22Rv1 (cell line): ENCODE data around the gene ZNF507.

ENCODE experiments used
- ZFX ChIP-seq: fragments of 450-650 bp; IDR thresholded peaks from 2 replicates; pipeline ENCODE4 v1.6.1; 2017; ENCODE audit warnings: antibody characterized with exemption, borderline replicate concordance
- TF ChIP-seq, protein P1 (sequence below): fragments of 450-650 bp; IDR thresholded peaks from 2 replicates; pipeline ENCODE4 v1.5.1; 2017; ENCODE audit warnings: mild to moderate bottlenecking

DNA sequence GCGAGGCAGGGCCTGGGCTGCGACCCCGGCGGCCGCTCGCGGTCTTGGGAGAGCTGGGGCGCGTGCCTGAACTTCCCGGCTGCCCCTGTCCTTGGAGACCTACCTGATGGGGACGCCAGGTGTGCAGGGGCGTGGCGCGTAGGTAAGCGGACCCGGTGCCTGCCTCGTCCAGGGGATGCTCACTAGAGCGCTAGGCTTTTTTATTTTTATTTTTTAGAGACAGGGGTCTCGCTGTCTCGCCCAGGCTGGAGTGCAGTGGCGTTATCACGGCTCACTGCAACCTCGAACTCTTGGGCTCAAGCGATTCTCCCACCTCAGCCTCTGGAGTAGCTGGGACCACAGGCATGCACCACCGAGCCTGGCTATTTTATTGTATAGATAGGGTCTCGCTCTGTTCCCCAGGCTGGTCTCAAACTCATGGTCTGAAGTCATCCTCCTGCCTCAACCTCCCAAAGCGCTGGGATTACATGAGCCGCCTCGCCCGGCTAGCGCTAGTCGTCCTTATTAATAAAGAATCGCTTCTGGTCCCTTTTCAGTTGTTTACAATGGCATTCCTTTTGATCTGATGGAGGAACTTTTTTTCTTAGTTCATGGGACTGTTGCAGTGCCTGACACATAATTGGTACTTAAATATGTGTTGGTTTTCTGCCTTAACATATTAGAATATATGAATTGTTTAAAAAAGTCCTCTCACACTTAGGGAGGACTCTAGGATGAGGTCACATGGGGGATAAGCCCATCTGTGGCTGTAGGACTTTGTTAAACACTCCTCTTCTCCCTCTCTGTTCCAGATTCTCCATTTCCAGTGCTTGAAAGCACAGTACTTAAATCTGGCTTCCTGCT is 61.0 kb downstream of the ZNF507 start:
- TF ChIP-seq, protein P1, sequence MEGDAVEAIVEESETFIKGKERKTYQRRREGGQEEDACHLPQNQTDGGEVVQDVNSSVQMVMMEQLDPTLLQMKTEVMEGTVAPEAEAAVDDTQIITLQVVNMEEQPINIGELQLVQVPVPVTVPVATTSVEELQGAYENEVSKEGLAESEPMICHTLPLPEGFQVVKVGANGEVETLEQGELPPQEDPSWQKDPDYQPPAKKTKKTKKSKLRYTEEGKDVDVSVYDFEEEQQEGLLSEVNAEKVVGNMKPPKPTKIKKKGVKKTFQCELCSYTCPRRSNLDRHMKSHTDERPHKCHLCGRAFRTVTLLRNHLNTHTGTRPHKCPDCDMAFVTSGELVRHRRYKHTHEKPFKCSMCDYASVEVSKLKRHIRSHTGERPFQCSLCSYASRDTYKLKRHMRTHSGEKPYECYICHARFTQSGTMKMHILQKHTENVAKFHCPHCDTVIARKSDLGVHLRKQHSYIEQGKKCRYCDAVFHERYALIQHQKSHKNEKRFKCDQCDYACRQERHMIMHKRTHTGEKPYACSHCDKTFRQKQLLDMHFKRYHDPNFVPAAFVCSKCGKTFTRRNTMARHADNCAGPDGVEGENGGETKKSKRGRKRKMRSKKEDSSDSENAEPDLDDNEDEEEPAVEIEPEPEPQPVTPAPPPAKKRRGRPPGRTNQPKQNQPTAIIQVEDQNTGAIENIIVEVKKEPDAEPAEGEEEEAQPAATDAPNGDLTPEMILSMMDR = no peak
- TF ChIP-seq ZFX = no peak
